ENCODE data around the gene METAP1D.
"Not testable (repeated sequence)": the region's sequence is repeated elsewhere in the genome, so short reads cannot be mapped to it uniquely, and the experiment has no call there.

Gene METAP1D

GRCh38 chr2:171991027-171991426 lies 8.7 kb upstream of the METAP1D start:
- no peaks in the 10 kb centered on the region for H3K9me3 ChIP-seq (ENCODE audit: insufficient read depth, low read length)
- no peaks in the 10 kb centered on the region for H3K36me3 ChIP-seq (ENCODE audit: low read length)
- no peaks in the 10 kb centered on the region for H4K20me1 ChIP-seq (ENCODE audit: low read depth, low read length)
- no peaks in the 10 kb centered on the region for H3F3A ChIP-seq (ENCODE audit: insufficient read depth)
- H3K9ac ChIP-seq (ENCODE audit: low read length) = no peak overlapping the region
- H3K4me2 ChIP-seq (ENCODE audit: low read depth, low read length, poor library complexity, severe bottlenecking) = no peak overlapping the region
- no peaks in the 10 kb centered on the region for H3K9me2 ChIP-seq (replicated peaks; ENCODE audit: insufficient read depth, low read length)
- no peaks in the 10 kb centered on the region for H3K27me3 ChIP-seq (ENCODE audit: low read length)
- H3K79me2 ChIP-seq (ENCODE audit: insufficient read depth, low read length) = no peaks in the 10 kb centered on the region
- no peak overlapping the region for H3K4me3 ChIP-seq (ENCODE audit: insufficient read depth, low read length, poor library complexity, severe bottlenecking)
- TF ChIP-seq CTCF (IDR thresholded peaks at IDR 0.05; ENCODE audit: insufficient read depth, low read length, poor library complexity, severe bottlenecking) (no peak), EZH2phosphoT487 (conservative IDR thresholded peaks at IDR 0.05; ENCODE audit: low read length) (no peak)
- H2AFZ ChIP-seq (ENCODE audit: low read depth, low read length, severe bottlenecking) = no peak overlapping the region
- H3K27ac ChIP-seq (ENCODE audit: low read depth, low read length) = no peak overlapping the region

GRCh38 chr2:171995586-171995985 lies 4.2 kb upstream of the METAP1D start:
- TF ChIP-seq EZH2phosphoT487 (conservative IDR thresholded peaks at IDR 0.05; ENCODE audit: low read length) (no peak), CTCF (IDR thresholded peaks at IDR 0.05; ENCODE audit: insufficient read depth, low read length, poor library complexity, severe bottlenecking) (no peak)
- H3K9ac ChIP-seq (ENCODE audit: low read length) = no peak overlapping the region
- H3K79me2 ChIP-seq (ENCODE audit: insufficient read depth, low read length) = no peaks in the 10 kb centered on the region
- H3F3A ChIP-seq (ENCODE audit: insufficient read depth) = no peaks in the 10 kb centered on the region
- no peaks in the 10 kb centered on the region for H3K9me2 ChIP-seq (replicated peaks; ENCODE audit: insufficient read depth, low read length)
- no peaks in the 10 kb centered on the region for H3K27me3 ChIP-seq (ENCODE audit: low read length)
- no peak overlapping the region for H2AFZ ChIP-seq (ENCODE audit: low read depth, low read length, severe bottlenecking)
- no peaks in the 10 kb centered on the region for H4K20me1 ChIP-seq (ENCODE audit: low read depth, low read length)
- no peaks in the 10 kb centered on the region for H3K36me3 ChIP-seq (ENCODE audit: low read length)
- H3K4me3 ChIP-seq (ENCODE audit: insufficient read depth, low read length, poor library complexity, severe bottlenecking) = no peak overlapping the region
- H3K4me2 ChIP-seq (ENCODE audit: low read depth, low read length, poor library complexity, severe bottlenecking) = no peak overlapping the region
- no peak overlapping the region for H3K27ac ChIP-seq (ENCODE audit: low read depth, low read length)
- H3K9me3 ChIP-seq (ENCODE audit: insufficient read depth, low read length) = no peaks in the 10 kb centered on the region

- no peaks in the 10 kb centered on the region for H4K20me1 ChIP-seq (ENCODE audit: low read depth, low read length)
- no peak overlapping the region for H2AFZ ChIP-seq (ENCODE audit: low read depth, low read length, severe bottlenecking)
- no peaks in the 10 kb centered on the region for H3K27me3 ChIP-seq (ENCODE audit: low read length)
- H3K36me3 ChIP-seq (ENCODE audit: low read length) = no peaks in the 10 kb centered on the region
- H3F3A ChIP-seq (ENCODE audit: insufficient read depth) = no peaks in the 10 kb centered on the region
- no peaks in the 10 kb centered on the region for H3K79me2 ChIP-seq (ENCODE audit: insufficient read depth, low read length)
- H3K9me3 ChIP-seq (ENCODE audit: insufficient read depth, low read length) = no peaks in the 10 kb centered on the region
- no peaks in the 10 kb centered on the region for H3K9me2 ChIP-seq (replicated peaks; ENCODE audit: insufficient read depth, low read length)
- TF ChIP-seq CTCF (IDR thresholded peaks at IDR 0.05; ENCODE audit: insufficient read depth, low read length, poor library complexity, severe bottlenecking) (no peak), EZH2phosphoT487 (conservative IDR thresholded peaks at IDR 0.05; ENCODE audit: low read length) (no peak)
- H3K4me2 ChIP-seq (ENCODE audit: low read depth, low read length, poor library complexity, severe bottlenecking) = no peak overlapping the region
- no peak overlapping the region for H3K4me3 ChIP-seq (ENCODE audit: insufficient read depth, low read length, poor library complexity, severe bottlenecking)
- no peak overlapping the region for H3K9ac ChIP-seq (ENCODE audit: low read length)
- H3K27ac ChIP-seq (ENCODE audit: low read depth, low read length) = no peak overlapping the region
These were observed 3.7 kb upstream of the METAP1D start for GRCh38 chr2:171996021-171996420.

- not testable (repeated sequence) for H3K27me3 ChIP-seq (ENCODE audit: low read length); H3K36me3 ChIP-seq (ENCODE audit: low read length); H2AFZ ChIP-seq (ENCODE audit: low read depth, low read length, severe bottlenecking); H3K9me2 ChIP-seq (replicated peaks; ENCODE audit: insufficient read depth, low read length); H3K4me3 ChIP-seq (ENCODE audit: insufficient read depth, low read length, poor library complexity, severe bottlenecking); H3F3A ChIP-seq (ENCODE audit: insufficient read depth); H3K27ac ChIP-seq (ENCODE audit: low read depth, low read length); H3K79me2 ChIP-seq (ENCODE audit: insufficient read depth, low read length); H3K9ac ChIP-seq (ENCODE audit: low read length); H3K4me2 ChIP-seq (ENCODE audit: low read depth, low read length, poor library complexity, severe bottlenecking); H4K20me1 ChIP-seq (ENCODE audit: low read depth, low read length); H3K9me3 ChIP-seq (ENCODE audit: insufficient read depth, low read length)
These were observed 2.7 kb upstream of the METAP1D start for GRCh38 chr2:171997031-171997430.
